ENCODE measurements around the gene ZNF219. TPM values are rescaled to one million over a fixed set of nuclear protein-coding genes. Genes with fewer than 3 reads are reported as not detected.
A peak's percentile ranks its signal among the peaks of the same experiment; 100 is the strongest.

ZNF219 gene
- polyA plus RNA-seq, 3 donors: 0.49 to 7.2 (median 0.68) TPM

DNA sequence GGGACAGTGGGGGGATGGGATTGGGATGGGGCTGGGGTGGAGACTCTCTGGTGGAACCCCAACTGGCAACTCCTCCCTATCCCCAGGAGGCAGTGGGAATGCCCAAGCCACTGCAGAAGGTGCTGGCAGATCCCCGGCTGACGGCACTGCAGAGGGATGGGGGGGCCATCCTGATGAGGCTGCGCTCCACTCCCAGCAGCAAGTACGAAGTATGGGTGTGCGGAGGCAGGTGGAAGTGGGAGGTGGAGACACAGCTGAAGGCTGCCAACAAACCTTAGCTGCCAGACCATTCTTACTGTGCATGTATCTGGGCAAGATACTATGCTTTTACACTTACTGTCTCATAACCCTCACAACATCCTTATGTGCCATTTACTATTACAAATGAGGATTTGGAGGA, 20.2 kb downstream of the ZNF219 start:
- no peak overlapping the region for H2AFZ ChIP-seq (ENCODE audit: insufficient read depth, low read depth, low read length, poor library complexity, severe bottlenecking)
- H3K27ac ChIP-seq (ENCODE audit: low read depth in 1 of 2, low read length in 2 of 2): peak overlapping the region in 1 of 2 donors; percentile 32
- Mint-ChIP-seq H3K27me3 (ENCODE audit: low read depth in 3 of 3) (peaks cover 0 to 2% (median under 1%) of the 10 kb centered on the region in 3 donors), H3K27ac (no peak overlapping the region), H3K4me1 (peaks cover 3% of the 10 kb centered on the region), H3K36me3 (peaks cover 82 to 98% of the 10 kb centered on the region in 2 donors), H3K4me3 (no peak overlapping the region), H3K9me3 (peaks cover 0 to 3% (median 0%) of the 10 kb centered on the region in 7 donors)
- no peak overlapping the region for H3K9ac ChIP-seq (ENCODE audit: insufficient read depth, low read length, poor library complexity, severe bottlenecking)
- H3K4me1 ChIP-seq (ENCODE audit: control insufficient read depth in 1 of 2, insufficient read depth in 2 of 2, low read length in 2 of 2): peaks cover 0 to under 1% of the 10 kb centered on the region in 2 donors
- TF ChIP-seq, protein P1, sequence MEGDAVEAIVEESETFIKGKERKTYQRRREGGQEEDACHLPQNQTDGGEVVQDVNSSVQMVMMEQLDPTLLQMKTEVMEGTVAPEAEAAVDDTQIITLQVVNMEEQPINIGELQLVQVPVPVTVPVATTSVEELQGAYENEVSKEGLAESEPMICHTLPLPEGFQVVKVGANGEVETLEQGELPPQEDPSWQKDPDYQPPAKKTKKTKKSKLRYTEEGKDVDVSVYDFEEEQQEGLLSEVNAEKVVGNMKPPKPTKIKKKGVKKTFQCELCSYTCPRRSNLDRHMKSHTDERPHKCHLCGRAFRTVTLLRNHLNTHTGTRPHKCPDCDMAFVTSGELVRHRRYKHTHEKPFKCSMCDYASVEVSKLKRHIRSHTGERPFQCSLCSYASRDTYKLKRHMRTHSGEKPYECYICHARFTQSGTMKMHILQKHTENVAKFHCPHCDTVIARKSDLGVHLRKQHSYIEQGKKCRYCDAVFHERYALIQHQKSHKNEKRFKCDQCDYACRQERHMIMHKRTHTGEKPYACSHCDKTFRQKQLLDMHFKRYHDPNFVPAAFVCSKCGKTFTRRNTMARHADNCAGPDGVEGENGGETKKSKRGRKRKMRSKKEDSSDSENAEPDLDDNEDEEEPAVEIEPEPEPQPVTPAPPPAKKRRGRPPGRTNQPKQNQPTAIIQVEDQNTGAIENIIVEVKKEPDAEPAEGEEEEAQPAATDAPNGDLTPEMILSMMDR (IDR thresholded peaks at IDR 0.05): no peak
- peaks cover 97 to 100% of the 10 kb centered on the region in 2 donors for H3K36me3 ChIP-seq (replicated peaks in 1 of 2; ENCODE audit: control insufficient read depth in 1 of 2, insufficient read depth in 2 of 2, low read length in 2 of 2)
- no CpG with 5 or more reads among the region's 5 CpGs for WGBS (ENCODE audit: insufficient coverage)
- H4K20me1 ChIP-seq (ENCODE audit: insufficient read depth, low read length): peaks cover 11% of the 10 kb centered on the region
- H3K27me3 ChIP-seq (ENCODE audit: control insufficient read depth in 2 of 2, insufficient read depth in 2 of 2, low read length in 2 of 2): no peaks in the 10 kb centered on the region
- intact Hi-C loops (cut with micrococcal nuclease): no loop called here
- peaks cover 14% of the 10 kb centered on the region for H3K79me2 ChIP-seq (ENCODE audit: insufficient read depth, low read length)
- H3K9me3 ChIP-seq (replicated peaks in 1 of 2; ENCODE audit: control insufficient read depth in 1 of 2, insufficient read depth in 1 of 2, low read length in 2 of 2): no peaks in the 10 kb centered on the region
- no peak overlapping the region for H3K4me3 ChIP-seq (replicated peaks in 1 of 3; ENCODE audit: low read depth in 2 of 3, low read length in 3 of 3)
- no peak for DNase-seq
- H3K4me2 ChIP-seq (replicated peaks; ENCODE audit: extremely low read depth, low read length, poor library complexity, severe bottlenecking): no peak overlapping the region

DNA sequence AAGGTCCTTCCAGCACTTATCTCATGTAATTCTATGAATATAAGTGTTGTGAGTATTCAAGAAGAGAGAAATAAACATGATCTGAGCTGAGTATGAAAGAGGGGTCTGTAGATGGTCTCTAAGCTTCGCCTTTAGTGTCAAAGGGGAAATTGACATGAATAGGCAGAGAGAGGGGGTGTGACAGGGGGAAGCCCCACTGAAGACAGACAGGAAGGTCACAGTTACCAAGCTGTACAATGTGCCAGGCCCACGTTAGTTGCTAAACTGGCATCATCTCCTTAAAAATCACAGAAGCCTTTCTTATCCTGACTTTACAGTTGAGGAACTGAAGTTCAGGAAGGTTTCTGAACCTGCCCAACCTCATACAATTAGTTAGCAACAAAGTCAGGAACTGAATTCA, 20.8 kb downstream of the ZNF219 start:
- Histone ChIP-seq H3K79me2 (ENCODE audit: insufficient read depth, low read length) (peaks cover 20% of the 10 kb centered on the region), H2AFZ (ENCODE audit: insufficient read depth, low read depth, low read length, poor library complexity, severe bottlenecking) (no peak overlapping the region), H4K20me1 (ENCODE audit: insufficient read depth, low read length) (peaks cover 11% of the 10 kb centered on the region), H3K36me3 (replicated peaks in 1 of 2; ENCODE audit: control insufficient read depth in 1 of 2, insufficient read depth in 2 of 2, low read length in 2 of 2) (peaks cover 92 to 100% of the 10 kb centered on the region in 2 donors), H3K27me3 (ENCODE audit: control insufficient read depth in 2 of 2, insufficient read depth in 2 of 2, low read length in 2 of 2) (no peaks in the 10 kb centered on the region), H3K4me2 (replicated peaks; ENCODE audit: extremely low read depth, low read length, poor library complexity, severe bottlenecking) (no peak overlapping the region), H3K27ac (ENCODE audit: low read depth in 1 of 2, low read length in 2 of 2) (peak overlapping the region in 1 of 2 donors; percentile 32), H3K9me3 (replicated peaks in 1 of 2; ENCODE audit: control insufficient read depth in 1 of 2, insufficient read depth in 1 of 2, low read length in 2 of 2) (no peaks in the 10 kb centered on the region), H3K9ac (ENCODE audit: insufficient read depth, low read length, poor library complexity, severe bottlenecking) (no peak overlapping the region), H3K4me3 (replicated peaks in 1 of 3; ENCODE audit: low read depth in 2 of 3, low read length in 3 of 3) (no peak overlapping the region), H3K4me1 (ENCODE audit: control insufficient read depth in 1 of 2, insufficient read depth in 2 of 2, low read length in 2 of 2) (peaks cover 5 to 7% of the 10 kb centered on the region in 2 donors)
- H3K4me3 Mint-ChIP-seq: no peak overlapping the region
- H3K27ac Mint-ChIP-seq: no peak overlapping the region
- TF ChIP-seq, protein P1 (IDR thresholded peaks at IDR 0.05): no peak
- DNase-seq: no peak
- peaks cover 80 to 96% of the 10 kb centered on the region in 2 donors for H3K36me3 Mint-ChIP-seq
- H3K27me3 Mint-ChIP-seq (ENCODE audit: low read depth in 3 of 3): peaks cover 0 to 2% (median 2%) of the 10 kb centered on the region in 3 donors
- WGBS (ENCODE audit: insufficient coverage): 63% methylated on average over 1 of the region's 2 CpGs
- peaks cover 0 to 3% (median 0%) of the 10 kb centered on the region in 7 donors for H3K9me3 Mint-ChIP-seq
- intact Hi-C loops (cut with micrococcal nuclease): no loop called here
- peaks cover 10% of the 10 kb centered on the region for H3K4me1 Mint-ChIP-seq
